Gastrocnemius medialis (tissue), 4 donors: Measurements from ENCODE around the gene AGGF1.

Experiments used
- CTCF ChIP-seq, 5 experiments: fragments of 450-650 bp in 3 of 5; fragments of 200-600 bp in 2 of 5; sonication (generic) in 2 of 5; IDR thresholded peaks in 4 of 5; conservative IDR thresholded peaks in 1 of 5; 1 replicate in 4 of 5; 2 replicates in 1 of 5; pipeline ENCODE4 v1.5.1; 2016 to 2019; ENCODE audit warnings: antibody characterized with exemption in 5 of 5, mild to moderate bottlenecking in 3 of 5, moderate library complexity in 3 of 5
- POLR2A ChIP-seq, 2 donors: fragments of 450-650 bp; IDR thresholded peaks; one replicate each; pipeline ENCODE4 v1.6.1; 2017; ENCODE audit warnings: antibody characterized with exemption in 2 of 2, mild to moderate bottlenecking in 2 of 2, moderate library complexity in 2 of 2

GRCh38 chr5:77086368-77086688, 56.1 kb downstream of the AGGF1 start:
- TF ChIP-seq POLR2A (IDR thresholded peaks at IDR 0.05) (no peak), CTCF (IDR thresholded peaks at IDR 0.05 in 4 of 5, conservative IDR thresholded peaks at IDR 0.05 in 1 of 5) (no peak)
